Measurements from ENCODE around the gene ME1.
"Not testable (repeated sequence)": the region's sequence is repeated elsewhere in the genome, so short reads cannot be mapped to it uniquely, and the experiment has no call there.

Gene ME1

DNA sequence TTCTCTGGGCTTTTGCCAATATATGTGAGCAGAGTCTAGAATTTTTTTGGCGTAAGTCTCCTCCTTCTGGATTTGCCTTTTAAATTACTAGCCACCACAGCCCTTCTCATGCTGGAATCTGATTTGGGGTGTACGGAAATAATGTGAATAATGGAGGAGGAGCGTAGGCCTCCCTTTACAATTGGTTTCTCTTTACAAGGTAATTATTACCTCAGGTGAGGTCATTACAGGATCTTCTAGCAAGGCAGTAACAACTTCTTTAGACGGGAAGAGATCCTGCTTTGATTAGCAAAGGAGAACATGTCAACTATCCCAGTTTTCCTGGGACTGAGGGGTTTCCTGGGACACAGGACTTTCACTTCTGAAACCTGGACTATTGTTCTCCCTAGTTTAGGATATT is 228.8 kb downstream of the ME1 start:
- DNase-seq (ENCODE audit: low read depth, low spot score) = no peak
- no peak overlapping the region for H3K4me3 ChIP-seq (ENCODE audit: low read length)

DNA sequence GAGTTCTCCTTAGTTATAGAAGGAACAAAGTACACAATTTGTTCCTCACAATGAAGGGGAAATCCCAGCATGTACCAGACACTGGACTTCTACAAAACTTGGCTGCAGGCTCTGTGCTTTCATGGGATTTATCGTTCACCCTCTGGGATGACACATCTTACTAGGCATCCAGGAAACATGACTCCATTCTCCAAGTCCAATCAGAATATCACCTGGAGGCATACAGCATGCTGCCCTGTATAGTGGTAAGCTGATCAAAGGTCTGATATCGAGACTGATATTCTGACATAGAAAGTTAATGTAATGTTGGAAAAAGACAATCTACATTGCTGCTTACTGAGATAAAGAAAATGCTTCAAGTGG is 231.0 kb downstream of the ME1 start:
- H3K4me3 ChIP-seq (ENCODE audit: low read length) = no peak overlapping the region

DNA sequence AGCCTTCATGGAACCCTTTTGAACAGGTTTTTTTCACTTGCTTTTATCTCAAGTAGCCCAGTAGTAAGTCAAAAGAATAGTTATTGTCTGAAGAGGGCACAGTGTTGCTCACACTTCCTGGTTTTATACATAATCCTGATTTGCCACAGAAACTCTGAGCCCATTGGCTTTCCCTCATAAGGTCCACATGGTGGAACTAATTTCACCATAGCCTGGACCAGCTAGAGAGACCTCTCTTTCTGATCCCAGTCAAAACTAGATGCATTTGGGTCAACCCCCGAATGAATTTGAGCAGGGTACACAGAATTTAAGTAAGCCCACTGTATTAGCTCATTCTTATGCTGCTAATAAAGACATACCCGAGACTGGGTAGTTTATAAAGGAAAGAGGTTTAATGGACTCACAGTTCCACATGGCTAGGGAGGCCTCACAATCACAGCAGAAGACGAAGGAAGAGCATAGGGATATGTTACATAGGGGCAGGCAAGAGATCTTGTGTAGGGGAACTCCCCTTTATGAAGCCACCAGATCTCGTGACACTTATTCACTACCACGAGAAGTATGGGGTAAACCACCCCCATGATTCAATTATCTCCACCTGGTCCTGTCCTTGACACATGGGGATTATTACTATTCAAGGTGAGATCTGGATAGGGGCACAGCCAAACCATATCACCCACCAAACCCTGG is 231.5 kb downstream of the ME1 start:
- DNase-seq (ENCODE audit: low read depth, low spot score) = no peak
- H3K4me3 ChIP-seq (ENCODE audit: low read length) = no peak overlapping the region

More for the DNA sequence above, 231.0 kb downstream of the ME1 start:
- DNase-seq (ENCODE audit: low read depth, low spot score) = no peak

DNA sequence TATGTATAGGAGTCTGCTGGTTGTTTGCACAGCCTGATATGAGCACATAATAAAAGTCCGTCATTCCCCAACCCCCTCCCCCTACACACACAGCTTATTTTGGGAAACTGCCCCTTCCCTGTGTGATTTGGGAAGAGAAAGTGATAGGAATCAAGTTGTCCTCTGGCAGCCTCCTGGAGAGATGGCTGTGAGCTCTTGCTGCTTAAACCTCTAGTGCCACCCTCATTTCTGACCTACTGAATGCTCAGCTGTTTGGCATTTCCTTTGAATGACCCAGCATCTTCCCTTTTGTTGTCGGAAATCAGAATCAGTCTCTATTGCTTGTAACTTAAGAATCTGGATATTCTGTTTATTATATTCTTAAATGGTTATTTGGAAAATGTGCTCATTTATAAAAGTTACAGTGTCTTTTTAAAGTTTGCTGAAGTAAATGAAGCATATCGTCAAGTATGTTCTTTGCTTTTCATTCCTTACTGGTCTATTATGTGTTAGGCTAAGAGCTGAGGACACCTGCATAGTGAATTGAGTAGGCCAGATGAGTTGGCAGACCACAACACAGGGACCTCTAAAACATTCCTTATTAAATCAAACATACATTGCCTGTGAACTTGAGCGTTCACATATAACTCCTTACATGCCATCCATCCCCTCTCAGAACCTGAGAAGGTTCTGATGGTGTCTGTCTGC is 232.2 kb downstream of the ME1 start:
- no peak overlapping the region for H3K4me3 ChIP-seq (ENCODE audit: low read length)
- DNase-seq (ENCODE audit: low read depth, low spot score) = peak; percentile 68

DNA sequence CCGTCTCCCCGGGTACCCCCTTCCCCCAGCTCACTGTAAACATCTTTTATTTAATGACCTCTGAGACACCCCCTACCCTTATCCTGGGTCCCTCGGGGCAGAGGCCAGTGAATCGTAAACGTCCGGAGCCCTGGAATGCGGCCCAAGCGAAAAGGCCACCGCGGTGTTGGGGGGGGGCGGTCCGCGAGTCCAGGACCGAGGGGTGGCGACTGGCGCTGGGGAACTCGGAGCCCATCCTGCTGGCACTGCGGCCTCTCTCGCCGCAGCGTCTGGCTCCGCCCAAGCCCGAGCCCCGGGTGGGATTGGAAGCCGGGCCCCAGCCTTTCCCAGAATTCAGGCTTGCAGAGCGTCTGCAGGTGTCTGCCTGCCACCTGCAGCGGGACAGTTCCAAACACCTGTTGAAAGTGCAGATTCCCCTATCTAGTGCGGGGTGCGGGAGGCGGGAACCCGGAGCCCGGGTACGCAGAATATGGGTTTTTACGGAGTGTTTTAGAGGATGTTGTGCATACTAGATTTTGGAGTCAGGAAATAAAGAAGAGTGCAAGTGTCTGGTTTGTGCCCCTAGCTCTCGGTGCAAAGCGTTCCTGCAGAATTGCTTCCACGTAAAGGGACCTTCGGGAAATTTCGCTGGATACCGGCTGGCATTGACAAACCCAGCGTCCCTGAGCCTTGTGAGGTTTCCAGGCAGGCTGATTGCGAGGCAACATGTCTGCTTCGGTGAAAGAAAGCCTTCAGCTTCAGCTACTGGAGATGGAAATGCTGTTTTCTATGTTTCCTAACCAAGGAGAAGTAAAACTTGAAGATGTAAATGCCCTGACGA is 236.9 kb downstream of the ME1 start:
- DNase-seq (ENCODE audit: low read depth, low spot score) = no peak

DNA sequence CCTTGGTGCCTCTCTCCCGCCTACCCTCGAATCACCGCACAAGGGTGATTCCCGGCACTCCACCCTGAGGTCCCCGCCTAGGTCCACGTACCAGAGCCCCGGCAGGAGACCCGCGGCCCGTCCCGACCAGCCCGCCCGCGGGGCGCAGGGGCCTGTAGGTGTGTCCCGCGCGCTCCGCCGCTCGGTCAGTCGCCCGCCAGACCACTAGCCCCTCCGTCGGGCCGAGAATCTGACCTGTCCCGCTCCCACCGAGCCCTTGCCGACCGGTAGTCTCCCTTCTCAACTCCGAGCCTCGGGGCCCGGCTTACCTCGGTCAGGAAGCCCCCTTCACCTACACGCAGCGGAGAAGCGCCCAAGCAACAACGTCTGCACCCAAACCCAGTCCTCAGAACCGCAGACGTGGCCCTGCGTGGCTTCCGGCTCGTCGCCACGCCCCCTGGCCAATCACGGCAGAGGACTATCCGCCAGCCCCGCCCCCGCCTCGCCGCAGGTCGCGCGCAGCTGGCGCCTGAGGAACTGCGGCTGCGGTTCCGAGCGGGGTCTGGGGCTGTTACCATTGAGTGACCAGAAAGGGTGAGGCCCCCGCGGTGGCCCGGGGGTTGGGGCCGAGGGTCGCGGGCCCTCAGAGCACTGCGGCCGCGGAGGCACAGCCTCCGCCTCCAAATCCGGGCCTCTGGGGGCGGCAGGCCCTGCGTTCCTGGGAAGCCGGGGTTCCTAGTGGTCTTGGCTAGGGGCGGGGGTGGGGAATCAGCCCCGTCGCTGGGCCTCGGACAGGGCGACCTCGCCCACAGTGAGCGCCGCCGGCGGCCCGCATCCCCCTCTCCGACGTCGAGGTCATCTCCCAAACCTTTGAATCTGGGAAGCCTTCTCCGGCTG is 237.7 kb downstream of the ME1 start, which contains the start of the genes PGM3 and RWDD2A:
Gene PGM3 (minus strand): TSS at position 395 of the 876 bp plus-strand sequence. CDS start 2,253 bp downstream, outside the sequence.
Gene RWDD2A (plus strand): TSS at position 487 of the 876 bp plus-strand sequence. CDS start 1,095 bp downstream, outside the sequence.
- peak within 1 kb of the TSS; percentile 77 for H3K4me3 ChIP-seq (ENCODE audit: low read length)
- peak; percentile 79 for DNase-seq (ENCODE audit: low read depth, low spot score)

More for the DNA sequence above, 236.9 kb downstream of the ME1 start:
- peak overlapping the region; percentile 77 for H3K4me3 ChIP-seq (ENCODE audit: low read length)

DNA sequence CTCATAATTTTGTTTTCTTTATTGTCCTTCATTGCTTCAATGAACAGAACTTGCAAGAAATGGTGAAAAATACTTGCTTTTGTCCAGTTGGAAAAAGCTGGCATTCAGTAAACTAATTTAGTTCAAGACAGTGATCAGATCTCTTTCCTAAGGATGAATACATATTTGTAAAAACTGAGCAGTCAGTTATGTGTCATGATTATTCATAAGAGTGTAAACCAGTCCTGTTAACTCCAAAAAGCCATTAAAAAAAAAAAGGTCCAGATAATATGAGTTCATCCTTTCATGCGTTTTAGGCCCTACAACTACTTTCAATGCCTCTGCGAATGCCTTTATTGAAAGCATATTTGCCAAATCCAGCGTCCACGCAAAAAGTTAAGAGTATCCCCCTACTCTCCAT is 238.4 kb downstream of the ME1 start:
- H3K4me3 ChIP-seq (ENCODE audit: low read length) = peak overlapping the region; percentile 77
- no peak for DNase-seq (ENCODE audit: low read depth, low spot score)

DNA sequence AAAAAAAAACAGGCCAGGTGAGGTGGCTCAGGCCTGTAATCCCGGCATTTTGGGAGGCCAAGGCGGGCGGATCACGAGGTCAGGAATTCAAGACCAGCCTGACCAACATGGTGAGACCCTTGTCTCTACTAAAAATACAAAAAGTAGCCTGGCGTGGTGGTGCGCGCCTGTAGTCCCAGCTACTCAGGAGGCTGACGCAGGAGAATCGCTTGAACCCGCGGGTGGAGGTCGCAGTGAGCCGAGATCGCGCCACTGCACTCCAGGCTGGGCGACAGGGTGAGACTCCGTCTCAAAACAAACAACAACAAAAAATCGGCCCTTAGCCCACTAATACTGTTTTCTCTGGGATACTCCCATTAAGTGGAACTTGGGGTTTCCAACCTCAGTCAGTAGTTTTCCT is 238.9 kb downstream of the ME1 start:
- not testable (repeated sequence) for DNase-seq (ENCODE audit: low read depth, low spot score)
- peak overlapping the region; percentile 77 for H3K4me3 ChIP-seq (ENCODE audit: low read length)

DNA sequence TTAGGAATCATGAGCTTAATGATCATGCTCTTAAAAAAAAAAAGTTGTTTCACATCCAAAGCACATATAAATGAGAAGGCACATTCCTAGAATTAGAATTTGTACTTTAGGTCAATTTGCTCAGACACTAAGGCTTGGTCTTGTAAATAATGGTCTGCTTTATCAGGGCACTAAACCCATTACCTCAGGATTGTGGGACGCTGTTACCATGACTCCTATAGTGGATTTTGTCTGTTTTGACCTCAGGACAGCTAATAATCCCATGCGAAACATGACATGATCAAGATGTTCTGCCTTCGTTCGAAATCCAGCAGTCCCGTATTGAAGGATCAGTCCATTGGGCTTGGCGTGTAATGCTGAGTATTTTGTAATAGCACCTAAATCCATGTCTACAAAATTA is 240.2 kb downstream of the ME1 start:
- DNase-seq (ENCODE audit: low read depth, low spot score) = no peak
- no peak overlapping the region for H3K4me3 ChIP-seq (ENCODE audit: low read length)

DNA sequence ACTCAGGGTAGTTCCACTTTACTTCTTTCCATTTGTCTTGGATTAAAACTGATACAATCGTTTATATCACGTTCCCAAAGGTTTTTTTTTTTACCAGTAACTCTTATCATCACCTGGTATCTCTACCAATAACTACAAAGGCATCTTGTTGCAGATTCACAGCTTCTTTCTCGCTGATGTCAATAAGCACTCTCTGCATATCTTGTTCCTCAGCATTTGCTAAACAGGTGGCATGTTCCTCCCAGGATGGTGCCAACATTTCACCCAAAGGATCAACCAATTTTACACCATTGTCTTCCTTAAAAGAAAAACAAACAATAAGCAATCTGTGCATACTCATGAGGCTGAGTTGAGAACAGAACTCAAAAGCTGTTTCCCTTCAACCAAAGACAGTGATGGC is 242.3 kb downstream of the ME1 start:
- DNase-seq (ENCODE audit: low read depth, low spot score) = no peak

DNA sequence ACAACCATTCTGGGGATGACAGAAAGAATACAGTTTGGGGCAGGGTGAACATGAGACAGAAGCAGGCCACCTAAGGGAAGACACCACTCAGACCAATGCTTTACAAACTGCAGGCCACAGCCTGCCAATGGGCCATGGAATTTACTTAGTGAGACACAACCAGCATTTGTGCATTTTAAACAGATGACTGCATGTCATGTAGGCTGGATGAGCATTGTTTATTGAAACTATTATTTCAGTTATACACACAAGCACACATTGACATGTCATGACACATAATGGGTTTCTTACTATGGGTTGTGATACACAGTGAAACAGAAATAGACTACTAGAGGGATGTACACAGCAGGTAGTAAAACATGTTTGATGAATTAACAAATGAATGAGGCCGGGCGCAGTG is 245.8 kb downstream of the ME1 start:
- DNase-seq (ENCODE audit: low read depth, low spot score) = no peak
- no peak overlapping the region for H3K4me3 ChIP-seq (ENCODE audit: low read length)

More for the DNA sequence above, 242.3 kb downstream of the ME1 start:
- H3K4me3 ChIP-seq (ENCODE audit: low read length) = no peak overlapping the region

DNA sequence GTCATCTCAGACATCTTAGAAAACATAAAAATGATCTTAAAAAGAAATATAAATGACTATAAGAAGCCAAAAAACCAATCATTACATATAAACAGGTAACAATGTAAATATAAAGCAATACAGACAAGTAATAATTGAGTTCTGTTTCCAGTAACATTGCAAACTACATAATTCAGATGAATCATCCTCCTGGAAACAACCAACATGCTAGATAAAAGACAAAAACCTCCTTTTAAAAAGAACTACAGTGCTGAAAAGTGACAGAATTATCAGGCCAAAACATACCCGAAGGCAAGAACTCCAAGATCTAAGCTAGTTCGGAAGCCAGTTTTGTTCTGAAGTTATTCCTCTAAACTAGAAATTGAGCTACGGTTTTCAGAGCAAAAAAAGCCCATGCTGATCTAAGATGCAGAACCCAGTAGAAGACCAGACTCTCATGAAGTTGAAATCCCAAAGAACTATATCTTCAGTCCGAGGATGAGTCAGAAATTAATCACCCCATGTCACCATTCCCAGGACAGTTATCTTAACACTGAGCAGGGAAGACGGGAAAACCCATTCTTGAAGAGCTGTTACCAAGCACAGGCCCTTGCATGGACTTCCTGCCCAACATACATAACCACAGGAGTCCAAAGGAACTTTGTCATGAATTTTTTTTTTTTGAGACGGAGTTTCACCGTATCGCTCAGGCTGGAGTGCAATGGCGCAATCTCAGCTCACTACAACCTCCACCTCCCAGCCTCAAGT is 247.6 kb downstream of the ME1 start:
- no peak overlapping the region for H3K4me3 ChIP-seq (ENCODE audit: low read length)
- DNase-seq (ENCODE audit: low read depth, low spot score) = no peak

DNA sequence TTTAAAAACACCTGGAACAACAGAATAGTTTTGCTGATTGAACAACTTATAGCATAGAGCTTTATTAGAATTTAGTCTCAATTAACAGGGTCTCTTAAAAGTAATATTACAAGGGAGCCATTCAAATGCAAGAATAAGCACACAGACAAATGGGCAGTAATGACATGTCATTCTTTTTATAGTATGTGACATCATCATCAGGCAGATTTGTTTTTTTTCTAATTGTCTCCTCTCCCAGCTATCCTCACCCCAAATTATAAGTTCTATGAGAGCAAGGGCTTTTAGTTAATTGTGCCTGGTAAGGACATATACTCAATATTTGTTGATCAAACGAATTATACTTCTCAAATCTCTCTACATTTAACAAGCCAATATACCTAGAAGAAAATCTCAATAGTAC is 248.7 kb downstream of the ME1 start:
- DNase-seq (ENCODE audit: low read depth, low spot score) = no peak
- H3K4me3 ChIP-seq (ENCODE audit: low read length) = no peak overlapping the region

DNA sequence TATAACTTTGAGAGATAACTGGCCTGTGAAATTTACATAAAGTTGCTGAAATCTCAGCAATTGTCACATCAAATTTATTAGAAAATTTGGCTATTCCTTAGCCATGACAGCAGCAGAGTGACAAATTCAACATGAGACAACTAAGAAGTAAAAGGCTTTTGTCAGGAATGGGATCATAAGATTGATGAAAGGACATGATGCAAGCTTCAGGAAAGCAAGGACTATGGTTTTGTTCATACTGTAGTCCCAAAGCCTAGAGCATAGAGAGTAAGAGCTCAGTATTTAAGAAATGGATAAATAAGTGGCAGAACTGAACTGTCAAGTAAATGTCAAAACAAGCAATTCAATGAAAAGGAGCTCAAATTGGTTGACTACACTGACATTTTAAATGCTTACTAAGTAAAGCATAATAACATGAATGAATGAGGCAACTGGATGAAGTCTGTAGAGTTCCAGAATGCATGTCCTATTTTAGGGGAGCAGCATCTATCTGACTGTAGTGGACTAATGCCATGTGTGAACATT is 250.4 kb downstream of the ME1 start:
- no peak overlapping the region for H3K4me3 ChIP-seq (ENCODE audit: low read length)
- DNase-seq (ENCODE audit: low read depth, low spot score) = no peak

DNA sequence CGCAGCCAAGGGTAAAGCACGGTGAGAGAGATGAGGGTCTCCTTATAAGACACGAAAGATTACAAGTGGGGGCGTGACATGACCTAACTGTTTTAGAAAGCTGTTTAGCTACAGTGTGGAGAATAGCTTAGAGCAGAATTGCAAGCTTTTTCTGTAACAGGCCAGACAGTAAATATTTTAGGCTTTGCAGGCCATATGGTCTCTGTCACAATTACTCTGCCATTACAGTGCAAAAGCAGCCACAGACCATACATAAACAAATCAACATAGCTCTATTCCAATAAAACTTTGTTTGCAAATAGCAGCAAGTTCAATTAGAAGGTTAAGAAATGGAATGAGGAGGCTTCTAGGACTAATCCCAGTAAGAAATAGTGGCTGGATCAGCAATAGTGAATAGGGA is 254.6 kb downstream of the ME1 start:
- DNase-seq (ENCODE audit: low read depth, low spot score) = no peak
- no peak overlapping the region for H3K4me3 ChIP-seq (ENCODE audit: low read length)

DNA sequence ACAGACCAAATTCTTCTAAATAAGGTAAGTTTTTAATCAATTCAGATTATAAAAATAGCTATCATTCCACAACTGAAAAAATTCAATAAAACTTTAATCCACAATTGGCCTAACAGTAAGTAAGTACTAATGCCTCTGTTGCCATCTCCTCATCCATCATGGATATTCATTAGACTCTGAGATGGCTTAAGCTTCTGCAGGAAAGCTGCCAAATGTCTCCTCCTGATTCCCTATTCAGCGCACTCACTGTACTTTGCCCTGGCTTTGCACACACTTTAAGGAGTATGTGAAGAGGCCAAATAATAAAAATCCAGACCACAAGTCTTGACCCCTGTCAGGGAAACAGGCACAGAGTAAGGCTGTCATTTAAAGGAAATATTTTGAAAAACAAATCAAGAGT is 261.3 kb downstream of the ME1 start:
- no peak for DNase-seq (ENCODE audit: low read depth, low spot score)
- H3K4me3 ChIP-seq (ENCODE audit: low read length) = no peak overlapping the region

DNA sequence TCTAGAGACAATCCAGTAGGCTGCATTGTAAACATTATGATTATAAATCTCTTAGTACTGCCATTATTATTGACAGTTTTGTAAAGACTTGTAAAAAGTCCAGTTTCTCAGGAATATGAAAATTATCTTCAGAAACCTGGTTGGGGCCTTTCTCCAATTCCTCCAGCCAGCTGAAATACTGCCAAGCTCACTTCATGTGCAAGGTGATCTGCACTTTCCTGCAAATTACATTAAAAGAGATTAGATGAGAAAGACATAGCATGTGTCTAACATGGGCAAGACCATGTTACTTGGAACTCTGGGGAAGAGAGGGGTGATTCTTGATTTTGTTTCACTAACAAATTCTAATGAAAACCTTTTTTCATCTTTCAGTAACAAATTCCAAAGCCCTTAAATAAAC is 261.7 kb downstream of the ME1 start:
- no peak for DNase-seq (ENCODE audit: low read depth, low spot score)
- H3K4me3 ChIP-seq (ENCODE audit: low read length) = no peak overlapping the region

DNA sequence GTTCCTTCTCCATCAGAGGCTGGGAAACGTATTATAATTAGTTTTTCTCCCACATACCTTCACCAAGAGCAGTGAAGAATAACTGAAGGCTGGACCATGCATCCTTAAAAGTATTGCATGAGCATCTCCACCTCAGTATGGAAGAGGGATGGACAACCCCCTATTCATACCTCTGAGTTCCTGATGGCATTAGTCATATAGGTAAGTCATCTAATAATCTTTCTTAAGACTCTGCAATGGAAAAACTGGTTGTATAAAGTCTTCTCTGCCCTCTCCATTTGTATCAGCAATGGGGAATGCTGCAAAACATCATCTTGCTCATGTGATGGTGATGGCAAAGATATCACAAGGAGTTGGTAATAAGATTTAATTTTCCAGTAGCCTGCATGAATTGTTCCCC is 262.3 kb downstream of the ME1 start:
- DNase-seq (ENCODE audit: low read depth, low spot score) = no peak
- no peak overlapping the region for H3K4me3 ChIP-seq (ENCODE audit: low read length)

Data from Jurkat, Clone E6-1 (cell line).